DMS114 treated with DMSO at 0.1 percent for 48 hours (cell line): Measurements from ENCODE around the gene PTPRJ.

Experiments used
- DNase-seq: peaks from one replicate; lab custom pipeline; 2025; ENCODE audit not compliant: unreplicated experiment; lab: John Stamatoyannopoulos, UW

The PTPRJ gene

GRCh38 chr11:48093323-48093722, 113.0 kb downstream of the PTPRJ start:
- DNase-seq = no peak

DNA sequence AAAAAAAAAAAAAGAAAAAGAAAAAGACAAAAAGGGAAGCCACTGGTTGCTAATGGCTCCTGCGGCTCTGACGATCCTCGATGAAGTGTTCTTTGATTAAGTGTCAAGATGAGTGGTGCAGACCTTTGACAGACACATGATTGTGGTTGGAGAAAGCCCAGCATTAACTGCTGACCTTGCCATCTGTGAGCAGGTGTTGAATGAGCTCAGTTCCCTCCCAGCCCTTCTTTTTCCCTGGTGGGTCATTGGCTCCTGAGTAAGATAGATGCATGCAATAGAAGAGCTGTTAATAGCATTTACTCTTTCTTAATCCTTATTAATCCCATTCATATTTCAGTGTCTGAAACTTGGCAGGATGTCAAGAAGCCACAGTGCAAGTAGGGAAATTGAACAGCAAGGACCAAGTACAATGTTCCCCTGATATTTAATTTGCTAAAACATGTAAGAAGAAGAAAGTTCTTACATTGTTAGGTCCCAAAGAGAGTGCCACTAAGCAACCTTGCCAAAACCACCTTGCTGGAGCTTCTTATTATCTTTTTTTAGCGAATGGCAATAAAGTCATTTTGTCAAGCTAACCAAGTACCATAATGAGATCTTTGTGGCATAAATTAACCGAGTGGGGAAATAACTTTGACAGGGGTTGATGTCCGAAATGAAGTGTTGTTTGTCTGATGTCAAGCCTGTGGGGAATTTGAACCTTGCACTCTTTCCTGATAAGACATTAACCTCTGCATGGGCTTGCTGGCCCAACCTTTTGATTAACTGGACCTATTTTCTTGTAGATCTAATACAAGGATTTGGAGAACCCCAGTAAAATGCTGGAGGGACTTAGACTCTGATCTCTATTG, 113.7 kb downstream of the PTPRJ start:
- no peak for DNase-seq

- no peak for DNase-seq
These were observed 114.4 kb downstream of the PTPRJ start for GRCh38 chr11:48094643-48095339.

DNA sequence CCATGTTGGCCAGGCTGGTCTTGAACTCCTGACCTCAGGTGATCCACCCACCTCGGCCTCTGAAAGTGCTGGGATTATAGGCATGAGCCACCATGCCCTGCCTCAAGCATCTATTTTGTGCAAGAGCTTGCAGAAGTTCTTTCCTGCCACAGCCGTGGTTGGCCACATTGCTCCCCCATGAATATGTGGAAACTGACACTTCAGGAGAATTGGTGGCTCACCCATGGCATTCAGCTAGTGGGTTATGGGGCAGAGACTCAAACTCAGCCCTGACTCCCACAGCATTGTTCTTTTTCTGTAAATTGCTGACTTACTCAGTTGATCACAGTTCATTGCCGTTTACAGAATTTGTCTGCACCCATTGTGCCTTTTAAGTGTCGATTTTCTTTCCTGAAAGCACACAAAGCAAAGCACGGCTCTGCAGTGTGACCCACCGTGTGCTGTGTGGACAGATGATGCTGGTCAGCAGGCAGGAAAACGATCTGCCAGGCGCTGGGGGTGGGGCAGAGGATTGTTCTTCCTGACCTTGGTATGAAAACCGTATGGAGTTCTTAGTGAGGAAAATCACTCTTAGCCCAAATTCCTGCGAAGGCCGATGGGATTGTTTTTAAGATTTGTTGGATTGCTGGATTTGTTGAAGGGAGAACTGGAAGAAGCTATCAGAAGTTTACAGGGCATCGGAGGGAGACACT, 115.6 kb downstream of the PTPRJ start:
- DNase-seq = no peak

DNA sequence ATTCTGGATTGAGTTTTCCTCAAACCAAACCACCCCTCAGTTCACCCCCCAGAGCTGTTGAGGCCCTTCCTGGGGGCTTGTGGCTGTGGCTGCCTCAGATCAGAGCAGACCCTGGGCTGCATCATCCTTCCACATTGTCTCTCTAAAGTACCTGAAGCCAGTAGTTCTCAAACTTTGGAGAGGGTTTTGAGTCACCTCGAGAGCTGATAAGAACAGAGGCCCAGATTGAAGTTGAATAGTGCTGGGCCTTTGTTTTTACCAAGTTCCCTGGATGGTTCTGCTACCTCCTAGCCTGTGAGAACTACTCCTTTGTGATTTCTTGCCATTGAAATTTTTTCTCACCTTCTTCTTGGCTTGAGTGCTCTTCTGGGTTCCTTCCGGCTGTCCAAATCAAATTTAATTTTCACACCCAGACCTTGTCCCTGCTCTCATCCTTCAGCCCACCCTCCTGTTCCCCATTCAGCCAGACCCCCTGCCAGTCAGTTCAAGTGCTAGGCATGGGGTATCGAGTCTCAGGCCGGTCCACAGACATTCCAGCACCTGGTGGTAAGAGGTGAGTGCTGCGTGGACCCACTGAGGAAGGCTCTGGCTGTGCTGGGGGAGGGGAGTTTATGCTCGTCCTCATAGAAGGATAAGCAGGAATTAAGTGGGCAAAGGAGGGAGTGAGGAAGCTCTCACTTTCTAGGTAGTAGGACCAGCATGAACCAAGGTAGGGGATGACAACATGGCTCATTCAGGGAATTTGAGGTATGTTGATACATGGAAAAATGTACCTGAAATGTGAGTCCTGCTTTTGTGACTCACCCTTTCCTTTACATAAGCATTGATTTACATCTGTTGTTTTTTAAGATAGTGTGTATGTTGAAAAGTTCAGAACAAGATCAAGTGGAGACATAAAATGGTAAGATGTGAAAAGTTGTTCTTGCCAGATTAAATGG, 116.5 kb downstream of the PTPRJ start:
- no peak for DNase-seq

- no peak for DNase-seq
These were observed 117.7 kb downstream of the PTPRJ start for GRCh38 chr11:48098024-48098423.

DNA sequence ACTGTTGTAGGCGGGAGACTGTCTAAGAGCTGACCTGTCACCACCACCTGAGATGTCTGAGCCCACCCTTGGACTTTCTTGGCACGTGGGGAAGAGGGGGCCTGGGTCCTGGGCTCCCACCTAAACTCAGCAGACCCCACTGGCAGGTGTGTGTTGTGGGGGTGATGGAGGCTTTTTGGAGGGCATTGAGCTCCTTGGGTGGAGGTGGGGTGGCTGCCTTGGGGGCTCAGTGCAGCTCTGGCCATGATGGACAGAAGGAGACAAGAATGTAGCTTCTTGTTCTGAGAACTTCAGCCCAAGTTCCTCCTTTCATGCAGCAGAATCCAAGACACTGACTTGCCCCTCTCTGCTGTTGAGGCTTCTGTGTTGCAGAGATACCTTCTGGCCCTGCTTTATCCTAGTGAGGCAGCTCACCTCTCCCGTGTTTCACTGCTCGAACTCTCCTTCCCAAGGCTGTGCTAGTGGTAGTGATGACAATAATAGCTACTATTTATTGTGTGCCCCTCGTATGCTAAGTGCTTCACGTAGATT, 119.6 kb downstream of the PTPRJ start:
- DNase-seq = no peak

DNA sequence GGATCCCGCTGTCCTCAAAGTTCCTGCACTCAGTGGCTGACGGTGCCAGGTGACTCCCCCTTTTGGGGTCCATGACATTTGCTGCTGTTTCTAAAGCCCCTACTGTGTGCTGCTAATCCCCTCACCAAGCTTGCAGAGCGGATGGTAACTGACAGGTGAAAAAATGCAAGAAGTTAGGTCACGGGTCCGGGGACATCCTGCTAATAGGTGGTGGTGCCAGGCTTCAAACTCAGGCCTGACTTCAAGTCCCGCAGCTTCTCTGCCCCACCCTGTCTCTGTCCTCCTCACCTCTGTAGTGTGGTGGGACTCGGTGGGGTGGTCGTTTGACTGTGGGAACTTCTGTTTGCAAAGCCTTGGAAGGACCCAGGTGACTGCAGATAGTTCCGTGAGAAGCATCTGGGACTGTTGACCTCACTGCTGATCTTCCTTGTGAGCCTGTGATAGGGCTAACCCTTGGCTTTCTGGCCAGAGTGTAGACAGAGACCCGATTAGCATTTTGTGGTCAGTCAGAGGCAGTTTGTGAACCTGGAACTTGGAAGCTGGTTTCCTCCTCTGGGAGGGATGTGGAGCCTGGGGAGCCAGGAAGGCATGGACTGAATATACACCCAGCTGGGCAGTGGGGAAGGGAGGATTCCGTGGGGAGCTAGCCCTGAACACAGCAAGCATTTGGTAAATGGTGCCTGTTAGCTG, 120.8 kb downstream of the PTPRJ start:
- DNase-seq = no peak

- no peak for DNase-seq
These were observed 121.6 kb downstream of the PTPRJ start for GRCh38 chr11:48101958-48102357.

DNA sequence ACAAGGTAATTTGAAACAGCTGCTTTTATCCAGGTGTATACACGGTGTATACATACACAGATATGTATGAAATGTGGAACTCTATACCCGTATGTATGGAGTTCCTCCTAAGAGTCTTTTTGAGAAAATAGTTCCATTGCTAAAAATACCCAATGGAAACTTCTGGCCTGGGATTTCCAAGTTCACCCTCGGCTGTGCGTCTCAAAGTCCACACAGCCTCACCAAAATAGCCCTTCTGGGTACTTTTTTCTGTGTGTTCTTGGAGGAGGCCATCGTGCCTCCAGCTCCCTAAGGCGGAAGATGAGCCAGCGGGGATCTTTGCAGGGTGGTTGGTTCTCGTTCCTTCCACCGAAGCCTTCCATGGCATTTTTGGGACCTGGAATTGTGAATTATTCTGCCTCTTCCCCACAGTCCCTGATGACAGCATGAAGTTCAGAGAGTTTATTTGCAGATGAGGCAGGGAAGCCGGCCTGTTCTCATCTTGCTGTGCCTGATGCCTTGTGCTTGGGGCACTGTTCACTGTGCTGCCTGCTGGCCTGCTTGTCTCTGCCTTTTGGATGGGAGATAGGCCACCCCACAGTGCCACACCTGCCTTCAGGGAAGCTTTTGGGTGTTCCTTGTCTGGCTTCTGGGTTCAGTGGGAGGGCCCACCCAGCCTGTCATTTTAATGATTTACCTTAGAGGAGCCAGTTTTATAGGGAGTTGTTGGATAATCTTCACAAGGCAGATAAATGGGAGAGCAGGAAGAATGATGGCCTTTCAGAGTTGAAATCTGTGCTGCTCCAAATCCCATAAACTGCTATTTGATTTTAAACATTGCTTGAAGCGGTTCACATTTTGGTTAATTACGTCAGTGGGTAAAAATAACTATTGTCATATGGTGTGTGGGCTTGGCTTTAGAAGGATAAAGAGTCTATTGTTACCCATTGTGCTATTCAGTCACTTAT, 123.5 kb downstream of the PTPRJ start:
- DNase-seq = no peak

DNA sequence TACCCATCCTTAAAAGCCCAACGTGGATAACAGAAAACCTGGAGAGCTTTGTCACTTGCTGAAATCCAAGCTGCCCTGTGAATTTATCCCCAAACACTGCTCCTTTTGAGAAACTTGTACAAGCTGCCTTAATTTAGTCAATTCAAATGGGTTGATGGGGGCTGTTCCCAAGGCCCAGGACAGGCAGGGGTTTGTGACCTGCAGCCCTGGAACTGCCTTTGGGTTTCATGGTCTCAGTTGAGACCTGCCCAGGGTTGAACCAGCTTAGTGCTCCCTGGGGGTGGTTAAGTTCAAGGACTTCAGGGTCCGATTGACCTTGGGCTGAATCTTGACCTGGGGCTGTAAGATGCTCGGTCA, 124.2 kb downstream of the PTPRJ start:
- no peak for DNase-seq

- DNase-seq = no peak
These were observed 125.0 kb downstream of the PTPRJ start for GRCh38 chr11:48105096-48105990.

DNA sequence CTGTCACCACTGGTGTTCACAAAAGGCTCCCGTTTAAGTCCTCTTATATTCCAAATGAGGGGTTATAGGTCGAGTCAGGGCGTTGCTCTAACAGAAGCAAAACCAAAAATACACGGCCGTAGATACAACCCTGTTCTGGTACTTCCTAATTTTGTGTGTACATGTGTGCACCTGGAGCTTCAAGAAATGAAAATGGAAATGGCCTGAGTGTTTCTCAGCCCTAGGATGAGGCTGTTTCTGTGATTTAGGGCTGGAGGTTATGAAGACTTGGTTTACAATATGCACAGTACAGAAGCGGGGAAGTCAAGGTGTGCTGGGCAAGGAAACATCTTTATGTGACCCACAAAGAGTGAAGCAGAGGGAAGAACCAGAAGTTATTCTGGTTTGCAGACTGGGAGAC, 125.8 kb downstream of the PTPRJ start:
- no peak for DNase-seq

DNA sequence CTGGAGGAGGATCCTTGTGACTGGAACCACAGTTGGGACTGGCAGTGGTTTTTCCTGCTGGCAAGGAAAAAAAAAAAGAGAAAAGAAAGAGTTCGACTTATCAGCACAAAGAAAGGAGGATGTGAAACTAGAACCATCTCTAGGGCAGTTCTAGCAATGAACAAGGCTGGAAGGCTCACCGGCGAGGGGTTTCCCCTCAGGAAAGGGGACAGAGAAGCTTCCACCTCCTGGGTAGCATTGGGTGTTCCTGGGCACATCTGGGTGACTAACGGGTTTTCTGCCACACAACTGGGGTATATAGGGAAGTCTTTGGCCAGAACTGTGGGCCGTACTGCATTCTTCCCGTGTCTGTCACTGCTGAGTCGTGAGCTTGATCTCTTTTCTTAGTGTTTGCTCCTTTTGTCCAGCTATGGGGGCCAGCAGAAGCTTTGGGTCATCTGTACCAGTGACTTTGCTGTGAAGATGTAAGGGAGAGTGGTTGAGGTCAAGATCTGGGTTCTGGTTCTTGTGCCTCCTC, 126.9 kb downstream of the PTPRJ start:
- DNase-seq = no peak

- no peak for DNase-seq
These were observed 128.1 kb downstream of the PTPRJ start for GRCh38 chr11:48108231-48109045.

- DNase-seq = peak; percentile 28
These were observed 128.8 kb downstream of the PTPRJ start for GRCh38 chr11:48109046-48109666.

GRCh38 chr11:48110509-48110766, 130.1 kb downstream of the PTPRJ start:
- no peak for DNase-seq
